GM21367 (cell line): ENCODE results near the gene NPFF.
"Not testable (repeated sequence)": the region's sequence is repeated elsewhere in the genome, so short reads cannot be mapped to it uniquely, and the experiment has no call there.

Experiments used
- ATAC-seq: cut with Tn5 transposase; IDR thresholded peaks from one replicate; pipeline ENCODE4 v1.9.1; 2021; ENCODE audit not compliant: unreplicated experiment

The NPFF gene, protein sequence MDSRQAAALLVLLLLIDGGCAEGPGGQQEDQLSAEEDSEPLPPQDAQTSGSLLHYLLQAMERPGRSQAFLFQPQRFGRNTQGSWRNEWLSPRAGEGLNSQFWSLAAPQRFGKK

DNA sequence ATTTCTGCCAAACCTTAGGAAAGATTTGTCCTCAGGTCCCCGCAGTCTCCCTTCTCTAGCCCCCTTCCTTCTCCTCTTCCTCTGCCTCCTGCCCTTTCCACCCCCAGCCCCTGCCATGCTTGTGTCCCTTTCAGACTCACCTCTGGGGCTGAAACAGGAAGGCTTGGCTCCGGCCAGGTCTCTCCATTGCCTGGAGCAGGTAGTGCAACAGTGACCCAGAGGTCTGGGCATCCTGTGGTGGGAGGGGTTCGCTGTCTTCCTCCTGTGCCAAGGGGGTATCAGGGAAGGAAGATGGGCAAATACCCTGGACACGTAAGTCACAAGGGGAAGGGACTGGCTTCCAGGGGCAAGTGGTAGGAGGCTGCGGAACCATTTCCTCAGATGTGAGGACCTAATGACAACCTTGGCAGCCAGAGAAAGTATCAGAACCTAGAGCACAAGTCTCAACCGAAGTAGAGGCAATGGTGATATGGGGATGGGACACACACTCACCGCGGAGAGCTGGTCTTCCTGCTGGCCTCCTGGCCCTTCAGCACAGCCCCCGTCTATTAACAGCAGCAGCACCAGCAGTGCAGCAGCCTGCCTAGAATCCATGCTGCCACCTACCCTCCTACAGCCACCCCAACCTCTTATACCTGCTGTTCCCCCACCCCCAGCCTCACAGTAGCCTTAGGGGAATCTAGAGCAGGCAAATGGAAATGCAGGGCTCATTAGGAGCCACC, at the start of gene NPFF:
Gene NPFF, minus strand, starts transcription at position 604 of the 722 bp plus-strand sequence. Its CDS starts 10 bp downstream, at position 594.
- no peak for ATAC-seq

DNA sequence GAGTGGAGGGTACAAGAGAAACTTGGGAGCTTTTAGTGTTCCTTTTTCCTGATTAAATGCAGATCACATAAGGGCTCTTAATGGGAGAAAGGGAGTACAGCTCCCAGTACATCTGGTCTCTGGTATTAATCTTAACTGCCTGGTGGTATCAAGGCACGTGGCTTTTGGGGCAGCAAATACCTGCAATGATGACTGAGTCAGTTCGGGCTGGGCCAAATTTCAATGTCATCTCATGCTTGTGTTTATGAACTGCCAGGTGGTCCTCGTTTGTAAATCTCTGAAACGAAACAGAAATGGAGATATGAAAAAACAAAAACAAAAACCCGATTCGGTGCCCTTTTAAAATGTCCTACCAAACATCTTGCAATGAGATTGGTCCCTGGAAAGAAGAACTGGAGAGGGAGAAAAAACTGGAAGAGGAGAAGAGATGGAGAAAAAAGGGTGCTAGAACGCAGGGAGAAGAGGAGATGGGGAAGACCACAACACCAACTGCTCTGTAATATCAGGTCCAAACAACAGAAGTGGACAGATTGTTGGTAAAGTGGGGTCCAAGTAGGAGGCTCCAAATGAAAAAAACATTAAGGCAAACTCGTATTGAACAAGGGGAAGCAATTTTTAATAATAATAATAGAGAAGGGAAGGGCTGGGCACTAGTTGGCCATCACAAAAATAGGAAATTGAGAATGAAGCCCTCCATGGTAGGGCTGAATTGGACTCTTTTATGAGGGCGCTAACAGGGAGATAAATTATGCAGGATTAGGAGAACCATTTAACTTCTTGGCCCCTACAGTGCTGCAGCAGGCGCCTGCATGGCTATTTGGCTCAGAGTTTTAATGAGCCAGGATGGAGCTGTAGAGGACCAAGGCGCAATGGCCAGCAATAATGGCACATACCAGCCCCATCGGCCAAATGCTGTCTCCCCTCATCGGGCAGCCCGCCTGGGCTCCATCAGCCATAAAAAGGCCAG, 45.4 kb upstream of the NPFF start:
- ATAC-seq = no peak

DNA sequence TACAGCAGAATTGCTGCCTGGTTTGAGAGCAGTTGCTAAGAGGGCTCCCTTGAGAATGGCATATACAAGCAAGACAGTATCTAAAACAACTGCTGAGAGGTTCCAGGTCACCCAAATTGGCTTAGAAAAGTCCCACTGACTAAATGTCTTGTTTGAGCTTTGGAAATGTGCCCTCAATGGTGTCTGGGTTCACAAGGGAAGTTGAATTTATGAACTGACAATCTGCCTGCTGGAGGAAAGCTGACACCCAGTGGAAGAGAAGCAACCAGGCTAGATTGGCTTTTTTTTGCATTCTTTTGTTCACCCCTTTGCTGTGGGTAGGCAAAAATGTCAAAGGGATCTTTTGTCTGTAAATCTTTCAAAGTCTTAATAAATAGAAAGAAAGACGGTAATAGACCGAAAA, 44.6 kb upstream of the NPFF start:
- ATAC-seq = no peak

DNA sequence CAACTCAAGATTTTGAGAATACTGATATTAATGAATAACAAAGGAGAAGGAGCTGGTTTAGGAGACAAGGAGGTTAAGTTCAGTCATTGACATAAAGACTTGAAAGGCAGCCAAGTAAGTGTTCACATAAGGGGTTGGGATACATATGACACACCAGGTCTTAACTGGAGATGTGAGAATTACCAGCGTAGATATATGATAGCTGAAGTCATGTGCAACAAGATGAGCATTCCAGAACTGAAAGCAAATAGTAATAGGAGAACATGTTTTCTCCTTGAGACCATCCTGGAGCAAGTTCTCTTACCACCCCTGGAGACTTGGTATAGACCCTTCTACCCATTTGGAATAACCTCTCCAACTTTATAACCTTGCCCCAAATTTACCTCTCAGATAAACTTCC, 43.3 kb upstream of the NPFF start:
- no peak for ATAC-seq

DNA sequence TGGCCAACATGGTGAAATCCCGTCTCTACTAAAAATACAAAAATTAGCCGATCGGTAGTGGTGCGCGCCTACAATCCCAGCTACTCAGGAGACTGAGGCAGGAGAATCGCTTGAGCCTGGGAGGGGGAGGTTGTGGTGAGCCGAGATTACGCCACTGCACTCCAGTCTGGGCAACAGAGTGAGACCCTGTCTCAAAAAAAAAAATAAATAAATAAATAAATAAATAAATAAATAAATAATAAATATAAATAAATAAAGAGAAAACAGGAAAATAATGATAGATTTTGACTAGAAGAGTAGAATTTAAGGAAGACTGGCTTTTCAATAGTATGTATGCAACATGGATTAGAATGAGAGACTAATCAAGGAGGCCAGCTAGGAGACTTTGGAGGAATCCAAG, 42.8 kb upstream of the NPFF start:
- not testable (repeated sequence) for ATAC-seq

DNA sequence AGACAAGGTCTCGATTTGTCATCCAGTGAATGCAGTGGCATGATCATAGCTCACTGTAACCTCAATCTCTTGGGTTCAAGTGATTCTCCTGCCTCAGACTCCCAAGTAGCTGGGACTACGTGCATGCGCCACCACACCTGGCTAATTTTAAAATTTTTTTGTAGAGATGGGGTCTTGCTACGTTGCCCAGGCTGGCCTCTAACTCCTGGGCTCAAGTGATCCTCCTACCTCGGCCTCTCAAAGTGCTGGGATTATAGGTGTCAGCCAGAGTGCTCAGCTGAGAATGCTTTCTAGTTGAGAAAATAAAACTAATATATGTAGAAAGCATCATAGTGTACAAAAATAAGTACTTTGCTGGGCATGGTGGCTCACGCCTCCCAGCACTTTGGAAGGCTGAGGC, 41.1 kb upstream of the NPFF start:
- not testable (repeated sequence) for ATAC-seq

DNA sequence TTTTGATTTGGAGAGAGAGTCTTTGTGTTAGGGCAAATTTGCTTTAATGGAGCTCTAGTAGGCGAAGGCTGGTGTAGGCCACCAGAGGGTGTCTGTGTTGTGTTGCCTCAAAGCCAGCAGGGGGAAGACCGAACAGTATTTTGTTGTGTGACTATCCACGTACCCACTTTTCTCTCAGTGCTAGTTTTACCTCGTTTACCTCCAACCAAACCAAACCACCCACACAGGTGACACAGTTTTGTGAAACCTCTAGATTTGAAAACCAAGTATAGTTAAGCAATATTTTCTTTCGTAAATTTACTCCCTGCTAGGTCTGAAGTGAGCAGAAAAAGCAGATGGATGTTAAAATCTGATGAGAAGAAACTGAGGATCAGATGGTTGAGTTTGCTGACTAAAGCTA, 36.3 kb upstream of the NPFF start:
- peak; percentile 79 for ATAC-seq

DNA sequence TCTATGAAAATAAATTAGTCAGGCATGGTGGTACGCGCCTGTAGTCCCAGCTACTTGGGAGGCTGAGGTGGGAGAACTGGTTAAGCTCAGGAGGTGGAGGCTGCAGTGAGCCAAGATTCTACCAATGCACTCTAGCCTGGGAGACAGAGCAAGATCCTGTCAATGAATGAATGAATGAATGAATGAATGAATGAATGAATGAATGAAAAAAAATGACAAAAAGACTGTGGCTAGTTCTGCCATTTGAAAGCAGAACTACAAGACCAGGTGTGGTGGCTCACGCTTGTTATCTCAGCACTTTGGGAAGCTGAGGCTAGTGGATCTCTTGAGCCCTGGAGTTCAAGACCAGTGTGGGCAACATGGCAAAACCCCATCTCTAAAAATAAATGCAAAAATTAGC, 32.2 kb upstream of the NPFF start:
- ATAC-seq = no peak

DNA sequence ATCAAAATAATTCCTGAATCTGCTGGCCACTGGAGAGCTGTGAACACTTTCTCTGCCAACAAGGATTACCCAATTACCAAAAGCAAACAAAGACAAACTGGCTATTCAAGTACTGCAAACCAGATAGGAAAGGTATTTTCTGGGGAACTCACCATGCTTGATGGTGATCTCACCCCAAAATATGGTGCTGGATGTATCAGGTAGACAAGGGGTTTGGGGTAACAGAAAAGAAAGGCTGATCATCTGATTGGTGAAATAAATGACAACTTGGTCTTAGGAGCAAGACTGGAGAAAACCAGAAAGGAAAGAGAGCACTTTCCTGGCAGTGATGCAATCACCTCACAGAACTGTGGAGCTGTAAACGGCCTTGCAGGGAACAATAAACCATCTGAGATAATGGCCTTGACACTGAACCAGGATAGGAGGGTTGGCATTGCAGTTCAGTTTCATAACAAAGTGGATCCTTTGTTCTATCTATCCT, 31.0 kb upstream of the NPFF start:
- ATAC-seq = no peak

DNA sequence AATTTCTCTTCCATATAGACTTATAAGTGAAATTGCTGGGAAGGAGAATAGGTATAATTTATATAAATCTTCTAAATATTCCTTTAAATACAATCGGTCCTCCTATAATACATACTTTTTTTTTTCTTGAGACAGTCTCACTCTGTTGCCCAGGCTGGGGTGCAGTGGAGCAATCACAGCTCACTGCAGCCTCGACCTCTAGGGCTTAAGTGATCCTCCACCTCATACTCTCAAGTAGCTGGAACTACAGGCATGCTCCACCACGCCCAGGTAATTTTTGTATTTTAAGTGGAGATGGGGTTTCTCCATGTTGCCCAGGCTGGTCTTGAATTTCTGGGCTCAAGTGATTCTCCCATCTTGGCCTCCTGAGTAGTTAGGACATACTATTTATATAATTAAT, 29.7 kb upstream of the NPFF start:
- no peak for ATAC-seq

DNA sequence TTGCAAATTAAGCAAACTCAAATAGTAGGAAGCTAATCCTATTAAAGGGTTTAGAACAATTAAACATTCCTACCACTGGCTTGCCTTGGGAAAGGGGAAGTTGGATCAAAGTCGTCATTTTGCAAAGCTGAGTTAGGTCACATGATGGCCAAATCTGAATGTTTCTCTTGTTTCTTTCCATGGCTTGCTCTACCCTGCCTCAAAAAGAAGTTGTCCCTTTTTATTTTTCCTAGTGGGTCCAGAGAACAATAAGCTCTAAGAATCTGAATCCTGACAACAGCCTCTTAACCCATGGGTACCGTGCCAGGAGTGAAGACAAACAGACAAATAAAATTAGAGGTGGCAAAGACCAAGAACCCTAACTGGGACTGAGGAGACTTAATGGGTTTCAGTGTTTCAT, 26.2 kb upstream of the NPFF start:
- no peak for ATAC-seq

DNA sequence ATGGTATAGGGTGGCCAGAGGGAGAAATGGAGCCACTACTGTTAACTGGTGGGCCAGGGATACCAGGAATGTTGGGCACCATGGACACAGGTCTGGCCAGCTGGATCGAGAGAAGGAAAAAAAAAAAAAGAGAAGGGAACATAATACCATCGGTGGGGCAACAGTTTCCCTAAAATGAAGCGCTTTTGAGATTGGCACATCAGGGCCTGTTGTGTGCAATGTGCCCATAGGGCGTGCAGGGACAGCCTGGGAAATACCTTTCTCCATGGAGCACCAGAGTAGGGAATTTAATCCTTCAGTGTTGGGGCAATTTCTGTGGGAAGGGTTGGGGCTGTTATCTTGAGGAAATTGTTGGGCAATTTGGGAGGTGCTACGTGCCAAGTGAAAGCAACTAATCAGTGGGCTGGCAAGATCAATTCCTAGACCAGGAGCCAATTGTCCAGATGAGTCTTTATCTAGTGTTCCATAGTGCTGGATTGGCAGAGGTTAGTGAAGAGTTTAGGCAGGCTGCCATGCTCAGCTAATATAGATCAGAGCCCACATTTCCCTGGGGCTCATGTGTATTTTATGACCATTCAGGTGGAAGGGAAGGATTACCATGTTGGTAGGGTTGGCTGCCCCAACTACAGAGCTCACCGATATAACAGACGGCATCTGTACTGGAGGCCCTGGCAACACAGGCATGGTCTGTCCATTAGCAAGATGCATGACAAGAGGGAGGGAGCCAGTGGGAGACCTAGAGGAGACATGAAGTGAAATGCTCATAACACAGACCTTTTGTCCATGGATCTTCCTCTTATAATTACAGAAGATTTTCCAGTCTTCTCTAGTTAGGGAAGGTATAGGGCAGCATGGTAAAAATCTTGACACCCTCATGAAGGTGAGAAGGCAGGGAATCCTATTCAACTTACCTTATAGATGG, 25.5 kb upstream of the NPFF start:
- no peak for ATAC-seq

DNA sequence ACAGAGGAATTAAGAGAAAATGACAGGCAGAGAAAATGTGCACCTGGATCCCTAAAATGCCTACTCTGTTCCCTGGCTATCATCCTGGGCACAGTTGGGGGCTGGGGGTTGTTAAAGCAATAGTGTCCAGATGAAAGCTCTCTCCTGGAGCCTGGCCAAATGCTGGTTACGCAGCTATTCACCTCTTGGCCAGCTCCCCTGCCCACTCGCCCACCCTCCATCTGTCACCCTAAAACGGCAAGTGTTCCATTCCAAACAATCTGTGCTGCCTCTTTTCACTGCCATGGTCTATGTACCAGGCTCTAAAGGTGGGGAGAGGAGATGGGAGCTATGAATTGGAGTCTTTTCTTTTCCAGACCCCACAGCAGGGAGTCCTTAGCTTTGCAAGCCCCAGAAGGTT, 24.7 kb upstream of the NPFF start:
- no peak for ATAC-seq

DNA sequence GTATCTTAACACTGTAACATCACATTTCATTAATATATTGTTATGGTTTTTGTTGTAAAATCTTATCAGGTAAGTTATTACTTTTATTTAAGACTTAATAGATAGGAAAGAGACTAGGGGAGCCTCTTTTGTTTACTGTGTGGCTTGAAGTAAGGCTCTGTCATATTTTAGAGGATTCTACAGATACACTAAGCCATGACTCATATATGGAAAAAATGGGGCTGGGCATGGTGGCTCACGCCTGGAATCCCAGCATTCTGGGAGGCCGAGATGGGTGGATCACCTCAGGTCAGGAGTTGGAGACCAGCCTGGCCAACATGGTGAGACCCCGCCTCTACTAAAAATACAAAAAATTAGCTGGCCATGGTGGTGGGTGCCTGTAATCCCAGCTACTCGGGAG, 23.6 kb upstream of the NPFF start:
- ATAC-seq = no peak

DNA sequence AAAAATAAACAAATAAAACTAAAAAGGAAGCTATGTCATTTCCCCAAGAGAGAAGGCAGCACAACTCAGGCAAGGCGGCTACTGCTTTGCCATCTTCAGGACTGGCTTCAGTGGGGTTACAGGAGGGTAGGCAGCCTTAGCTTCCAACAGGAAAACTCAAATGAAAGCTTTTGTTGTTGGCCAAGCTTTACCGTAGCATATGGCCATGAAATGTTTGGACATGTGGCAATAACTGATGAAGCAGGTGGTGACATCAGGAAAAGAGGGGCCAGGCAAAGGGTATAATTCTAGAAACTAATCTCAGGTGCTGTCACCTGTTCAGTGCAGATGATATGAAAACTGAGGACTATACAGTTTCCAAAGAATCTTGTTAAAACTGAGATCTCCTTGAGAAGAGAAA, 22.8 kb upstream of the NPFF start:
- no peak for ATAC-seq

DNA sequence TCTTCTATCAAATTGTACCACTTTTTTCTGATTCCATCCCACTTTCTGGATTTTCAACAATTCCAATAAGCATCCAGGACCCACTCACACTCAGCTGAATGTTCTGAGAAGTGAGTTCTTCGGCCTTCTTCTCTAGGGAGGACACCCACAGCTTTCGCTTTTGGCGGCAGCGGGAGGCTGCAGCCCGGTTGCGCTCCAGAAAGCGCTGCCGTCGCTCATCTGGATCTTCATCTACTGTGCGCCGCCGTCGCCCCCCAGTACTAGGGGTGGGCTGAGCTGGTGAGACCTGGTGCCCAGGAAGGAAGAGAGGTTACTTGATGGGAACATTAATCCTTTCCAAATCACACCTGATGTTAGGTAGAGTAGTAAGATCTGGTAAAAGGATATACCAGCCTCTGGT, 17.2 kb upstream of the NPFF start:
- ATAC-seq = no peak

DNA sequence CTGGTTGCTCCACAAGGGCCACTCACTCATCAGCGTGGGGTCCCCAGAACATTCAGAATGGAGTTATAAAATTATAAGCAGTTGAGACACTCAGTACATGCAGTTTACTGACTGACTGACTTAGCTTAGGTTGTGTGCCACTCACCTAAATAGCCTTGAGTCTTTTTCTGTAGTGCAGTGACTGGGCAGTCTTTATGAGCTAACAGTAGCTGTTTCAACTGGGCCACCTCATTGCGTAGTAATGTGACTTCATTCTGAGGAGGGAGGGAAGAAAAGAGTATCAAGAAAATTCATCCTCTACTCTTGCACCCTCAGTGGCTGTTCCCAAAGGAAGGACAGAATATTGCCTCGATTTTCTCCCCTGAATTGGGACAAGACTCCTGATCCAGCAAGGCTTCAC, 15.8 kb upstream of the NPFF start:
- no peak for ATAC-seq

DNA sequence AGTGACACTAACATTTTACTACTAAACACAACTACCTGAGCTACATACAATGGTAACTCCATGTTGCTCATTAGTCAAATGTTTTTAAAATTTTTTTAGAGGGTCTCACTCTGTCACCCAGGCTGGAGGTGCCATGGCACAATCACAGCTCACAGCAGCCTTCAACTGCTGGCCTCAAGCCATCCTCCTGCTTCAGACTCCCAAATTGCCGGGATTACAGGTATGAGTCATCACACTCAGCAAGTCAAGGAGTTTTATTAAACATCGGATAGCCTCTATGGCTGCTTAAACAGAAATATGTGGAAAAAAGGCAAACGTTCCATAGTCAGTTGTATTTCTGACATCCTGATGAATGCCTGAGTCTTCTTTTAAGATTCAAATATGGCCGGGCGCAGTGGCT, 11.1 kb upstream of the NPFF start:
- ATAC-seq = no peak

DNA sequence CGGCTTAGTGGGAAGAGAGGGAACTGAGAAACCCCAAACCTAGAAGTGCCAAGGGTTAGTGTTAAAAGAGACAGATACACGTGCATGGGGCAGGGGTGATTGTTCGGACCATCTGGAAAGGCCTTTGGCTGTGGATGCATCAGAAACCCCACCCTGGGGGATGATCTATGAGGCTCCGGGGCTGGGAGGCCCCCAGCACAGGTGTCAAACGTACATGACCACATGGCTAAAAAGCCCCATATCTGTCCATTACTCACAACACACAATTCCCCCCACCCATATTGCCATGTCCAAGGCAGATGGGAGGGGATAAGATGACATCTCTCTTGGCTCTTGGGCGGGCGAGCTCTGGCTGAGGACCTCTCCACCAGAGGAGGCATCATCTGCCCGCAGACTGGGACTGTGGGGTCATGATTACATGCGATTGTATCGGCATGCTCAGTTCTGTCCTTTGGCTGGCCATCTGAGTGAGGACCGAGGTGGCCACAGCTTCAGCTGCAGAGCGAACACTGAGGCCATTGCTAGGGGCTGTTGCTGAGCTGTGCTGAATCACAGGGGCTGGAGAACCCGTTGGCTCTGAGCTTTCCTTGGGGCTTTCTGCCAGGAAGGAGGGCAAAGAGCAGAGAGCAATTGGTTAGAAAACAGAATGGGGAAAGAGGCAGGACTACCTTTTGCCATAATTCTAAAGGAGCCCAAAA, 9.6 kb upstream of the NPFF start:
- ATAC-seq = no peak

DNA sequence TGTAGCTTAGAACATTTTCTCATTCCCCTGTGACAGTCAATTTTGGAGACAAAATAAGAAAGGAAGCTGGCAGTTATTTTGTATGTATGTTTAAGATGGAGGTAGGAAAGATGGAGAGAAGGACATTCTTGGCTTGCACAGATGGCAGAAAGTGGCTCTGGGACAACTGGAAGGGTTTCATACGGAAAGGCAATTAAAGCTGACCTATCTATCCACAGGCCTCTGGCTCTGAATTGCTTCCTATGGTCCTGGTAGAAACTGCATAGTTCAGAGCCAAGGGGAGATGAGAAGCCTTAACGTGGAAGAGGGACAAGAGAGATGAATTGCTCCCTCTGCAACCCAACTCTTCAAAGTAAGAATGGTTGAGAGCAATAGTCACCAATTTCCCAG, 8.0 kb upstream of the NPFF start:
- ATAC-seq = no peak
